ENCODE measurements around the gene RYR3. TPM values are rescaled to one million over a fixed set of nuclear protein-coding genes. Genes with fewer than 3 reads are reported as not detected.

The RYR3 gene
- total RNA-seq, 4 donors from 2014 or later, result 0.18 to 3.3 (median 2.3) TPM

DNA sequence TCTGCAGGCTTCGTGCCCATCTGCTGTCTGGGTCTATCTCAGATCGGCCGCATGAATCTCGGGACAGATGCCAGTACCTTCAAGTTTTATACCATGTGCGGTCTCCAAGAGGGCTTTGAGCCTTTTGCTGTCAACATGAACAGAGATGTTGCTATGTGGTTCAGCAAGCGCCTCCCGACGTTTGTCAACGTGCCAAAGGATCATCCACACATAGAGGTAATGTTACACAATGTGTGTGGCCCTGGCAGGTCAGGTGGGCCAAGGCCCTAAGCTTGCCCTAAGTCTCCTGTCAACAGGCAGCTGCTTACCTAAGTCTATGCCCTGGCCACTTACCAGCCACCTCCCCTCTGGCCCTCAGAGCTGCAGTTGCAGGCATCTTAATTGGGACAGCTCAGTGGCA is 333.5 kb downstream of the RYR3 start:
- Histone ChIP-seq H3K36me3 (no peaks in the 10 kb centered on the region), H3K9me3 (no peaks in the 10 kb centered on the region), H3K27me3 (no peaks in the 10 kb centered on the region), H3K4me1 (no peaks in the 10 kb centered on the region), H3K4me3 (no peak overlapping the region), H3K27ac (no peak overlapping the region)
- TF ChIP-seq CTCF (IDR thresholded peaks at IDR 0.05), result no peak
- no peak for TF ChIP-seq POLR2A (IDR thresholded peaks at IDR 0.05)
- DNase-seq, result no peak

DNA sequence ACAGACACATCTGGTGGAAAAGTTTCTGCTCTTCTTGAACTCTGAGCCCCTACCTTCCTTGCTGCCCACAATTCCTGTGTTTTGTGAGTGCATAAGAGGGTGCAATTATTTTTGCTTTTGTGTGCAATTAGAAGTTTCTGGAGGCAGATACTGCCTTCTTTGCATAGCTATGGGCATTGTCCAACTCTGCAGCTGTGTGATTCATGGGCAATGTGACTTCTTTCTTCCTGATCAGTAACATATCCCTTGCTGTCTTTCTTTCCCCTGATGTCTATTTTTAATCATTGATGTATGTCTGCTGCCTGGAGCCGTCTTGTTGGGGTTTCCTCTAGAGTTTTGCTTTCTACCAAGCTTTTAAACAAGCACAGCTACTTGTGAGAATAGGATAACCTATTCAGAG is 336.0 kb downstream of the RYR3 start:
- H3K27me3 ChIP-seq, result no peaks in the 10 kb centered on the region
- H3K9me3 ChIP-seq, result no peaks in the 10 kb centered on the region
- no peaks in the 10 kb centered on the region for H3K36me3 ChIP-seq
- H3K4me3 ChIP-seq, result no peak overlapping the region
- H3K4me1 ChIP-seq, result no peaks in the 10 kb centered on the region
- DNase-seq, result no peak
- no peak for TF ChIP-seq POLR2A (IDR thresholded peaks at IDR 0.05)
- no peak for TF ChIP-seq CTCF (IDR thresholded peaks at IDR 0.05)
- no peak overlapping the region for H3K27ac ChIP-seq

DNA sequence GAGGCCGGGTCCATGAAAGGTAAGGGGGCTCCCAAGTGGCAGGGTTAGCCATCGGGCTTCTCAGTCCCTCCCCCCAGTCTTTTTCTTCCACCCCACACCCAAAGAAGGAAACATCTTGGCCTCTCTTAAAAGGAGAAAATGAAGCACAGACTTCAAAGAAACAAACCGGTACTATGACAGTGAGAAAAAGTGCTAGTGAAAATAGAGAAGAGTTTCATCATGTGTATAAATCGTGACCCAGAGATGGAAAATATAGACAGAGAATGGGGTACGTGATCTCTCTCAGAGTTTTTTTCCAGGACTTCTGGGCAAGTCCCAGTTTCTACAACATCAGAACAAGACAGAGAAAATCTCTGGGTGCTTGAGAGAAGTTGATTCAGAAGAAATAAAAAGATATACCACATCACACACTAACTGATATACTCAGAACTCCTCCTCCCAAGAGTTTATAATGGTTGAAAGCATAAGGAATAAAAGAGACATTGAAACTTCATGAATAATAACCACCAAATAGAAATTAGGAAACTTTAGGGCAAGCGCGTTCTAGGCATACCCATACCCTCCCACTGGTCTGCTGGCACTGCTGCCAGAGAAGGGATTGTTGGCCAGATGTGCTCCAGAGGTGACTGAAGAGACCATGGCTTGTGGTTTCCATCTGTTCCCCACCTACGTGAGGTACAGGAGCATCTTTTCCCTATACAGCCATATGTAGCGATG is 338.6 kb downstream of the RYR3 start:
- DNase-seq, result no peak

DNA sequence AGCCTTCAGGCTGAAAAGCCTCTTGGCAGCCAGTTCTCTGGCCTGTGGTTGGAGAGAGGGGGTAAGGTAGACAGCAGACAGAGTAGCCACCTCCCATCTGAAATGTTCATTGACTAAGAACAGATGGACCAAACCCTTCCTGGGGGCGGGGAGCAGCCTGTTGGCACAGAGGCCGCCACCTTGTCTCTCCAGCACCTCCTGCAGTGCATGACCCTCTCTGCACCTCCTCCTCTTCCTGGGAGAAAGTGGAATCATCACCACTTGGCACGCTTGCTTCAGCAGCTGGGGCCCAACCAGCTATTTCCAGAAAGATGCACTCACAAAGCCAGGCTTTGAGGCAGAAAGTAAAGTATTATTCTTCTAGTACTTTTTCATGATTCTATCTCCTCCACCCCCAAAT is 344.1 kb downstream of the RYR3 start:
- DNase-seq, result no peak
- no peak for TF ChIP-seq POLR2A (IDR thresholded peaks at IDR 0.05)
- TF ChIP-seq CTCF (IDR thresholded peaks at IDR 0.05), result no peak

More for the DNA sequence above, 338.6 kb downstream of the RYR3 start:
- no peak overlapping the region for H3K4me3 ChIP-seq
- H3K9me3 ChIP-seq, result no peaks in the 10 kb centered on the region
- H3K27ac ChIP-seq, result no peak overlapping the region
- H3K4me1 ChIP-seq, result no peaks in the 10 kb centered on the region
- H3K36me3 ChIP-seq, result no peaks in the 10 kb centered on the region
- no peak for TF ChIP-seq CTCF (IDR thresholded peaks at IDR 0.05)
- no peaks in the 10 kb centered on the region for H3K27me3 ChIP-seq

GRCh38 chr15:33655488-33655887 is 344.7 kb downstream of the RYR3 start:
- no peak for TF ChIP-seq POLR2A (IDR thresholded peaks at IDR 0.05)
- no peak for TF ChIP-seq CTCF (IDR thresholded peaks at IDR 0.05)

More for the DNA sequence above, 344.1 kb downstream of the RYR3 start:
- no peaks in the 10 kb centered on the region for H3K4me1 ChIP-seq
- no peaks in the 10 kb centered on the region for H3K9me3 ChIP-seq
- H3K4me3 ChIP-seq, result no peak overlapping the region
- no peak overlapping the region for H3K27ac ChIP-seq
- H3K36me3 ChIP-seq, result no peaks in the 10 kb centered on the region
- H3K27me3 ChIP-seq, result no peaks in the 10 kb centered on the region

More at GRCh38 chr15:33655488-33655887, 344.7 kb downstream of the RYR3 start:
- no peak overlapping the region for H3K4me3 ChIP-seq
- no peaks in the 10 kb centered on the region for H3K36me3 ChIP-seq
- no peaks in the 10 kb centered on the region for H3K9me3 ChIP-seq
- DNase-seq, result no peak
- no peaks in the 10 kb centered on the region for H3K27me3 ChIP-seq
- no peak overlapping the region for H3K27ac ChIP-seq
- no peaks in the 10 kb centered on the region for H3K4me1 ChIP-seq
